ENCODE measurements around the gene UBP1.

DNA sequence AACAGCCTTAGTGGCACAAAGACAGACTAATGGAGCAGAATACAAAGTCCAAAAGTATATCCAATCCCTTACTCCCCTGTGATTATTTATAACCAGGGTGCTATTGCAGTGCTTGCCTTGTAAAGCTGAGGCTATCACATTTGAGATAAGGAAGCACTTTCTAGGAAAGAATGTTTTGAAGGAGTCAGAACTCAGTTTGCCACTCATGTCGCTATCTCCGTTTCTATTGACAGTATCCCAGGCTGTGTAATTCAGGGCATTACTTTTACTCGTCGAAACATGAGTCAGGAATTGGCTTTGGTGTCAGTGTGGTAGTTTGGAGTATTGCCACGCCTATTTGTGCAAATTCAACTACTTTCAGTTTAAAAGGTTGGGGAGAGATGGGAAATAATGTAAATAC lies 84.6 kb downstream of the UBP1 start:
- no peak for TF ChIP-seq ZNF449 (tag by site-specific recombination; IDR thresholded peaks at IDR 0.05)
- TF ChIP-seq, protein P1, sequence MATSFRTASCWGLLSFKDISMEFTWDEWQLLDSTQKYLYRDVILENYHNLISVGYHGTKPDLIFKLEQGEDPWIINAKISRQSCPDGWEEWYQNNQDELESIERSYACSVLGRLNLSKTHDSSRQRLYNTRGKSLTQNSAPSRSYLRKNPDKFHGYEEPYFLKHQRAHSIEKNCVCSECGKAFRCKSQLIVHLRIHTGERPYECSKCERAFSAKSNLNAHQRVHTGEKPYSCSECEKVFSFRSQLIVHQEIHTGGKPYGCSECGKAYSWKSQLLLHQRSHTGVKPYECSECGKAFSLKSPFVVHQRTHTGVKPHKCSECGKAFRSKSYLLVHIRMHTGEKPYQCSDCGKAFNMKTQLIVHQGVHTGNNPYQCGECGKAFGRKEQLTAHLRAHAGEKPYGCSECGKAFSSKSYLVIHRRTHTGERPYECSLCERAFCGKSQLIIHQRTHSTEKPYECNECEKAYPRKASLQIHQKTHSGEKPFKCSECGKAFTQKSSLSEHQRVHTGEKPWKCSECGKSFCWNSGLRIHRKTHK (tag by site-specific recombination; IDR thresholded peaks at IDR 0.05), result no peak
- TF ChIP-seq, protein P2, sequence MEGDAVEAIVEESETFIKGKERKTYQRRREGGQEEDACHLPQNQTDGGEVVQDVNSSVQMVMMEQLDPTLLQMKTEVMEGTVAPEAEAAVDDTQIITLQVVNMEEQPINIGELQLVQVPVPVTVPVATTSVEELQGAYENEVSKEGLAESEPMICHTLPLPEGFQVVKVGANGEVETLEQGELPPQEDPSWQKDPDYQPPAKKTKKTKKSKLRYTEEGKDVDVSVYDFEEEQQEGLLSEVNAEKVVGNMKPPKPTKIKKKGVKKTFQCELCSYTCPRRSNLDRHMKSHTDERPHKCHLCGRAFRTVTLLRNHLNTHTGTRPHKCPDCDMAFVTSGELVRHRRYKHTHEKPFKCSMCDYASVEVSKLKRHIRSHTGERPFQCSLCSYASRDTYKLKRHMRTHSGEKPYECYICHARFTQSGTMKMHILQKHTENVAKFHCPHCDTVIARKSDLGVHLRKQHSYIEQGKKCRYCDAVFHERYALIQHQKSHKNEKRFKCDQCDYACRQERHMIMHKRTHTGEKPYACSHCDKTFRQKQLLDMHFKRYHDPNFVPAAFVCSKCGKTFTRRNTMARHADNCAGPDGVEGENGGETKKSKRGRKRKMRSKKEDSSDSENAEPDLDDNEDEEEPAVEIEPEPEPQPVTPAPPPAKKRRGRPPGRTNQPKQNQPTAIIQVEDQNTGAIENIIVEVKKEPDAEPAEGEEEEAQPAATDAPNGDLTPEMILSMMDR (tag by site-specific recombination; IDR thresholded peaks at IDR 0.05), result no peak
- TF ChIP-seq ZNF830 (tag by site-specific recombination; IDR thresholded peaks at IDR 0.05; ENCODE audit: low read depth), result no peak
- TF ChIP-seq ZSCAN16 (tag by site-specific recombination; IDR thresholded peaks at IDR 0.05), result no peak
- TF ChIP-seq, protein P3, sequence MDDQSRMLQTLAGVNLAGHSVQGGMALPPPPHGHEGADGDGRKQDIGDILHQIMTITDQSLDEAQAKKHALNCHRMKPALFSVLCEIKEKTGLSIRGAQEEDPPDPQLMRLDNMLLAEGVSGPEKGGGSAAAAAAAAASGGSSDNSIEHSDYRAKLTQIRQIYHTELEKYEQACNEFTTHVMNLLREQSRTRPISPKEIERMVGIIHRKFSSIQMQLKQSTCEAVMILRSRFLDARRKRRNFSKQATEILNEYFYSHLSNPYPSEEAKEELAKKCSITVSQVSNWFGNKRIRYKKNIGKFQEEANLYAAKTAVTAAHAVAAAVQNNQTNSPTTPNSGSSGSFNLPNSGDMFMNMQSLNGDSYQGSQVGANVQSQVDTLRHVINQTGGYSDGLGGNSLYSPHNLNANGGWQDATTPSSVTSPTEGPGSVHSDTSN (CRISPR knock-in tag; IDR thresholded peaks at IDR 0.05), result no peak
- TF ChIP-seq GFI1B (tag by site-specific recombination; IDR thresholded peaks at IDR 0.05), result no peak
- TF ChIP-seq ZNF138 (tag by site-specific recombination; IDR thresholded peaks at IDR 0.05; ENCODE audit: borderline replicate concordance), result no peak
- no peak for TF ChIP-seq ZNF274 (IDR thresholded peaks at IDR 0.05; ENCODE audit: low read length)
- TF ChIP-seq ZNF274 (tag by site-specific recombination; IDR thresholded peaks at IDR 0.05; ENCODE audit: borderline replicate concordance), result no peak
